Upper lobe of left lung (tissue), 4 donors: ENCODE results near the gene ACYP1.

Experiments
- POLR2A ChIP-seq, 4 donors: fragments of 450-650 bp; IDR thresholded peaks; one replicate each; pipeline ENCODE4 v1.5.1; 2016 to 2017; ENCODE audit warnings: antibody characterized with exemption in 4 of 4, mild to moderate bottlenecking in 2 of 4
- TF ChIP-seq, protein P1 (sequence below), 6 experiments: fragments of 450-650 bp in 4 of 6; fragments of 200-600 bp in 2 of 6; sonication (generic) in 2 of 6; IDR thresholded peaks; one replicate each; pipeline ENCODE4 v1.5.1; 2016 to 2019; ENCODE audit warnings: antibody characterized with exemption in 6 of 6

DNA sequence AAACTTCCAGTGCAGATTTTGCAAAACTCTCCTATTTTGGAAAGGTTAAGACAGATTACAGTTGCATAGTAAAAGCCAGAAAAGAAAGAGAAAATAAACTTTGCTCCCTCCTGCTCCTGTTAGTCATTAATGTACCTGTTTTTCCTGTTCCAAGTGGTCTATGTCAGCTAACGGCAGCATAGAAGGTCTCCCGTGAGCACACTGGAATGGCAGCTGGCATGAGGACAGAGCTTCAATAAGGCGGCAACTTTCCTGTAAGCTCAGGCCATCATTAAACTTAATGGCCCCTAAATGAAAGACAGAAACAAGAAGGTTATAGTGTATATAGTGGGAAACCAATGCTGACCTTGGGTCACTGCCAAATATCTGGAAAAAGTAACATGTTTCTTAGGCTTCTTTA, 45.1 kb downstream of the ACYP1 start:
- TF ChIP-seq, protein P1, sequence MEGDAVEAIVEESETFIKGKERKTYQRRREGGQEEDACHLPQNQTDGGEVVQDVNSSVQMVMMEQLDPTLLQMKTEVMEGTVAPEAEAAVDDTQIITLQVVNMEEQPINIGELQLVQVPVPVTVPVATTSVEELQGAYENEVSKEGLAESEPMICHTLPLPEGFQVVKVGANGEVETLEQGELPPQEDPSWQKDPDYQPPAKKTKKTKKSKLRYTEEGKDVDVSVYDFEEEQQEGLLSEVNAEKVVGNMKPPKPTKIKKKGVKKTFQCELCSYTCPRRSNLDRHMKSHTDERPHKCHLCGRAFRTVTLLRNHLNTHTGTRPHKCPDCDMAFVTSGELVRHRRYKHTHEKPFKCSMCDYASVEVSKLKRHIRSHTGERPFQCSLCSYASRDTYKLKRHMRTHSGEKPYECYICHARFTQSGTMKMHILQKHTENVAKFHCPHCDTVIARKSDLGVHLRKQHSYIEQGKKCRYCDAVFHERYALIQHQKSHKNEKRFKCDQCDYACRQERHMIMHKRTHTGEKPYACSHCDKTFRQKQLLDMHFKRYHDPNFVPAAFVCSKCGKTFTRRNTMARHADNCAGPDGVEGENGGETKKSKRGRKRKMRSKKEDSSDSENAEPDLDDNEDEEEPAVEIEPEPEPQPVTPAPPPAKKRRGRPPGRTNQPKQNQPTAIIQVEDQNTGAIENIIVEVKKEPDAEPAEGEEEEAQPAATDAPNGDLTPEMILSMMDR (IDR thresholded peaks at IDR 0.05), result no peak
- no peak for TF ChIP-seq POLR2A (IDR thresholded peaks at IDR 0.05)
